Transverse colon (tissue), 4 donors: ENCODE results near the gene RPAP3. TPM values are rescaled to one million over a fixed set of nuclear protein-coding genes. Genes with fewer than 3 reads are reported as not detected.

Source experiments
- DNase-seq: peaks from one replicate; pipeline ENCODE4 v3.0.0-alpha.2; 2019
- H3K27ac ChIP-seq, 4 donors: fragments of 200-600 bp; sonication (generic); 2 replicates each; pipeline ENCODE4 v1.5.1; 2016 to 2018; ENCODE audit warnings: inconsistent platforms in 4 of 4
- H3K27me3 ChIP-seq: fragments of 200-600 bp; sonication (generic); 2 replicates; pipeline ENCODE4 v1.5.1; 2017; ENCODE audit warnings: inconsistent platforms
- H3K36me3 ChIP-seq, 4 donors: fragments of 200-600 bp; sonication (generic); 2 replicates each; pipeline ENCODE4 v1.5.1; 2017 to 2019; ENCODE audit warnings: inconsistent platforms in 4 of 4
- H3K4me1 ChIP-seq, 4 donors: fragments of 200-600 bp; sonication (generic); 2 replicates each; pipeline ENCODE4 v1.5.1; 2017 to 2020; ENCODE audit warnings: inconsistent platforms in 4 of 4
- H3K4me3 ChIP-seq, 4 donors: fragments of 200-600 bp; sonication (generic); 1 replicate in 1 of 4; 2 replicates in 3 of 4; pipeline versions ENCODE4 v1.5.1 to v1.6.1; 2017 to 2019; ENCODE audit warnings: inconsistent platforms in 4 of 4
- H3K9me3 ChIP-seq, 2 donors: fragments of 200-600 bp; sonication (generic); 2 replicates each; pipeline ENCODE4 v1.5.1; 2017 to 2019; ENCODE audit warnings: inconsistent platforms in 2 of 2
- EP300 ChIP-seq: sonication (generic); formaldehyde crosslinking; IDR thresholded peaks from one replicate; pipeline ENCODE4 v1.6.1; 2017; ENCODE audit warnings: antibody characterized with exemption, low read depth
- POLR2A ChIP-seq: fragments of 450-650 bp; IDR thresholded peaks from one replicate; pipeline ENCODE4 v1.6.1; 2016; ENCODE audit warnings: antibody characterized with exemption, mild to moderate bottlenecking, moderate library complexity
- POLR2AphosphoS5 ChIP-seq, 3 donors: sonication (generic); formaldehyde crosslinking; IDR thresholded peaks; one replicate each; pipeline ENCODE4 v1.6.1; 2016; ENCODE audit warnings: antibody characterized with exemption in 3 of 3
- WGBS, 2 donors: methylation state at CpG; one replicate each; pipeline ENCODE4 v1.1.5; 2018; ENCODE audit warnings: low coverage in 1 of 2; 5-methylcytosine and 5-hydroxymethylcytosine counted together
- in situ Hi-C, 4 donors: fragments of 200-750 bp; cut with MboI; loops; one replicate each; pipeline versions ENCODE4 v1.15.0 to v1.15.1; 2017; ENCODE audit warnings: low sequenced_read_pairs in 3 of 4, low pct_ligation_motif_present in 1 of 4, low pct_unique_long_range_greater_than_20kb in 1 of 4
- intact Hi-C: fragments of 100-400 bp; cut with DNase I; formaldehyde crosslinking; loops from one replicate; pipeline ENCODE4 v1.15.1; 2023; ENCODE audit warnings: low total_unique reads
- total RNA-seq, 4 donors: library from RNA; depleted of rRNA; stranded (reverse); fragments of >200 nt; gene quantifications; one replicate each; pipeline ENCODE4 v1.1.0, GENCODE V29; 2016
- TF ChIP-seq, protein P1 (sequence below), 5 experiments: fragments of 200-600 bp in 3 of 5; fragments of 450-650 bp in 2 of 5; sonication (generic) in 3 of 5; IDR thresholded peaks; 1 replicate in 2 of 5; 2 replicates in 3 of 5; pipeline ENCODE4 v1.5.1; 2016 to 2017; ENCODE audit warnings: antibody characterized with exemption in 5 of 5, inconsistent platforms in 3 of 5, mild to moderate bottlenecking in 2 of 5, moderate library complexity in 1 of 5

RPAP3 gene, protein sequence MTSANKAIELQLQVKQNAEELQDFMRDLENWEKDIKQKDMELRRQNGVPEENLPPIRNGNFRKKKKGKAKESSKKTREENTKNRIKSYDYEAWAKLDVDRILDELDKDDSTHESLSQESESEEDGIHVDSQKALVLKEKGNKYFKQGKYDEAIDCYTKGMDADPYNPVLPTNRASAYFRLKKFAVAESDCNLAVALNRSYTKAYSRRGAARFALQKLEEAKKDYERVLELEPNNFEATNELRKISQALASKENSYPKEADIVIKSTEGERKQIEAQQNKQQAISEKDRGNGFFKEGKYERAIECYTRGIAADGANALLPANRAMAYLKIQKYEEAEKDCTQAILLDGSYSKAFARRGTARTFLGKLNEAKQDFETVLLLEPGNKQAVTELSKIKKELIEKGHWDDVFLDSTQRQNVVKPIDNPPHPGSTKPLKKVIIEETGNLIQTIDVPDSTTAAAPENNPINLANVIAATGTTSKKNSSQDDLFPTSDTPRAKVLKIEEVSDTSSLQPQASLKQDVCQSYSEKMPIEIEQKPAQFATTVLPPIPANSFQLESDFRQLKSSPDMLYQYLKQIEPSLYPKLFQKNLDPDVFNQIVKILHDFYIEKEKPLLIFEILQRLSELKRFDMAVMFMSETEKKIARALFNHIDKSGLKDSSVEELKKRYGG
- 10 to 100 TPM in 1 of 4 donors, 1 to 10 TPM in 3; 8.1 to 16.0 (median 9.3) TPM for total RNA-seq

DNA sequence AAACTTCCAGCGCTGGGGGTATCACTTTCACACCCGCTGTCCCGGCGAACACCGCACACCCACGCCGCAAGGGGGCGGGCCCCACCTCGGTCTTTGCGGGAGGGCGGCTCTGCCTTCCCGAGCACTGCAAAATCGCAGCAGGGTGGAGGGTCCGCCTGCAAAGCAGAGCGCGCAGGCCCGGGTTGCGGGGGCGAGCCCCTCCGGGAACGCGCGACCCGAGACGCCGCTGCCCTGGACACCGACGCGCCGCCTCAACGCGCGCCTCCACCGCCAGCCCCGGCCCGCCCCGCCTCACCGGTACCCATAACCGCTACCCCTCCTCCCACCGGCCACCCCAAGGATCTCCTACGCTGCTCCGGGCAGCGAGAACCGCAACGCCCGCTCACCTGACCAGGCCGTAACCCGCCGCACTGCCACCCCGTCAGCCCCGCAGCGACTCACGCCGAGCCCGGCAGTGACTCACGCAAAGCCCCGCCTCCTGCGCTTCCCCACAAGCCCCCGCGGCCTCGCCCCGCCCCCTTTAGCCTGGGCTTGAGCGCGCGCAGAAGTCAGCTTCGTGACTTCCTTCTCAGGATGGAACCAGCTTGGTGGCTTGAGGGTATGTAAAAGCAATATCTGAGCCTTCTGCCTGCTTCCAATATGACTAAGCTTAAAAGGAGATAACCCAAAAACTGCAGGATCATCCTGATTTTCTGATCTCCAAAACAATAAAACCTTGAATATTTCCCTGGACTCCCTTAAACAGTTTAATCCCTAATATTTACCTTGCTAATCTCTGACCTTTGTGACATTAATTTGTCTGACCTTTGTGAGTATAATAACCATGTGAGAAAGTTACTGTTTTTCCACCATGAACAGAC lies at the start of gene RPAP3:
RPAP3 (minus strand) TSS at position 465 of the 860 bp plus-strand sequence. CDS start 3,190 bp downstream, outside the sequence.
- intact Hi-C loops (no loop called here), in situ Hi-C loops (no loop called here)
- Histone ChIP-seq H3K4me3 (peak within 1 kb of the TSS; percentile 87 to 98 (median 94)), H3K4me1 (peaks cover 3 to 34% (median 12%) of the 10 kb centered on the region in 4 donors), H3K36me3 (peaks cover 0 to 12% (median 0%) of the 10 kb centered on the region in 4 donors), H3K9me3 (no peaks in the 10 kb centered on the region), H3K27me3 (no peaks in the 10 kb centered on the region), H3K27ac (peak within 1 kb of the TSS; percentile 90 to 96 (median 95))
- TF ChIP-seq POLR2AphosphoS5 (IDR thresholded peaks at IDR 0.05) = peak; percentile 96 to 98 (median 98)
- TF ChIP-seq, protein P1, sequence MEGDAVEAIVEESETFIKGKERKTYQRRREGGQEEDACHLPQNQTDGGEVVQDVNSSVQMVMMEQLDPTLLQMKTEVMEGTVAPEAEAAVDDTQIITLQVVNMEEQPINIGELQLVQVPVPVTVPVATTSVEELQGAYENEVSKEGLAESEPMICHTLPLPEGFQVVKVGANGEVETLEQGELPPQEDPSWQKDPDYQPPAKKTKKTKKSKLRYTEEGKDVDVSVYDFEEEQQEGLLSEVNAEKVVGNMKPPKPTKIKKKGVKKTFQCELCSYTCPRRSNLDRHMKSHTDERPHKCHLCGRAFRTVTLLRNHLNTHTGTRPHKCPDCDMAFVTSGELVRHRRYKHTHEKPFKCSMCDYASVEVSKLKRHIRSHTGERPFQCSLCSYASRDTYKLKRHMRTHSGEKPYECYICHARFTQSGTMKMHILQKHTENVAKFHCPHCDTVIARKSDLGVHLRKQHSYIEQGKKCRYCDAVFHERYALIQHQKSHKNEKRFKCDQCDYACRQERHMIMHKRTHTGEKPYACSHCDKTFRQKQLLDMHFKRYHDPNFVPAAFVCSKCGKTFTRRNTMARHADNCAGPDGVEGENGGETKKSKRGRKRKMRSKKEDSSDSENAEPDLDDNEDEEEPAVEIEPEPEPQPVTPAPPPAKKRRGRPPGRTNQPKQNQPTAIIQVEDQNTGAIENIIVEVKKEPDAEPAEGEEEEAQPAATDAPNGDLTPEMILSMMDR (IDR thresholded peaks at IDR 0.05) = peak; percentile 71 to 77 (median 74)
- TF ChIP-seq EP300 = no peak
- TF ChIP-seq POLR2A = peak; percentile 92
- peak; percentile 98 for DNase-seq
- WGBS, 2 donors = 0% methylated on average over 33 of the region's 66 CpGs; no CpG with 5 or more reads in 1 of the 2 donors

DNA sequence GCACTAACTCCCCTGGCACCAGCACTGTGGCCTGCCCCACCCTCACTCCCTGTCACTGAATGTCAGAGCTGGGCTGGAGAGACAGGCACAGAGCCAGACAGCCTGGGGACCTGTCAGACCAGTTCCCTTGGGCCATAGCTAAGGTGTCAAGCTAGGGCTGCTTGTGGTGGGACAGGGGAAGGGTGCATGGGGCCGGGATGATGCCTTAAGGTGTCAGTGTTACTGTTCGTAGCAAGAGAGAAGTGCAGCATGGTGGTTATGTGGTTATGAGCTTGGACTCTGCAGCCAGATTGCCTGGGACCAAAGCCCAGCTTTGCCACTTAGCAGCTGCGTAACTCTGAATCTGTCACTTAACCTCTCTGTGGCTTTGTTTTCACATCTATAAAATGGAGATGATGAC lies 49.1 kb upstream of the RPAP3 start:
- TF ChIP-seq POLR2AphosphoS5 (IDR thresholded peaks at IDR 0.05) = peak in 2 of 3 donors; percentile 49 to 72
- TF ChIP-seq, protein P1 (IDR thresholded peaks at IDR 0.05) = no peak
- Histone ChIP-seq H3K27ac (peak overlapping the region; percentile 52 to 82 (median 76)), H3K4me3 (no peak overlapping the region), H3K4me1 (peaks cover 23 to 59% (median 50%) of the 10 kb centered on the region in 4 donors), H3K36me3 (no peaks in the 10 kb centered on the region), H3K27me3 (no peaks in the 10 kb centered on the region), H3K9me3 (no peaks in the 10 kb centered on the region)
- 25% methylated on average over 3 of the region's 3 CpGs; no CpG with 5 or more reads in 1 of the 2 donors for WGBS, 2 donors
- in situ Hi-C loops (no loop called here), intact Hi-C loops (no loop called here)
- DNase-seq = peak; percentile 90

DNA sequence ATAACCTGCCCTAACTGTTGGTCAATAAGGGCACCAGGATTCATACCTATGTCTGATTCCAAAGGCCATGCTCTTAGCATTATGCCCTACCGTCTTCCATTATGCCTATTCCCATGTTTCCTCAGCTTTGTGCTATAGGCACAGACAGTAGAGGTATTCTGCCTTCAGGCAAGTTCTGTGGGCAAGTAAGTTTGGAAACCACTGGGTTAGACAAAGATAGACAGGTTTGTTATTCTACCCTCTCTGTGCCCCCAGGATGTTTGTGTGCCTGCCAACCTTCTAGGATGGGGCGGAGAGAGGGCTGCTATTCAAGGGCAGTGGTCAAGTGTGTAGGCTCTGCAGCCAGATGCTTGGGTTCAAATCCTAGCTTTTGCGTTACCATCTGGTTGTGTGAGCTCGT lies 48.3 kb upstream of the RPAP3 start:
- 91% methylated on average over 4 of the region's 4 CpGs; no CpG with 5 or more reads in 1 of the 2 donors for WGBS, 2 donors
- in situ Hi-C loops (no loop called here), intact Hi-C loops (no loop called here)
- no peaks in the 10 kb centered on the region for H3K9me3 ChIP-seq
- H3K4me1 ChIP-seq = peaks cover 23 to 51% (median 43%) of the 10 kb centered on the region in 4 donors
- no peak for DNase-seq
- no peak overlapping the region for H3K4me3 ChIP-seq
- H3K27me3 ChIP-seq = no peaks in the 10 kb centered on the region
- no peaks in the 10 kb centered on the region for H3K36me3 ChIP-seq
- H3K27ac ChIP-seq = peak overlapping the region; percentile 52 to 82 (median 76)
- TF ChIP-seq POLR2AphosphoS5 (IDR thresholded peaks at IDR 0.05) (no peak), EP300 (no peak), POLR2A (no peak)
- TF ChIP-seq, protein P1 (IDR thresholded peaks at IDR 0.05) = no peak
